Ishikawa (cell line): Measurements from ENCODE around the gene SKIDA1.

Experiments
- CEBPB ChIP-seq: IDR thresholded peaks from 2 replicates; pipeline ENCODE4 v1.6.1; 2012
- CREB1 ChIP-seq: IDR thresholded peaks from 2 replicates; pipeline ENCODE4 v1.6.1; 2012; ENCODE audit warnings: low read depth
- EGR1 ChIP-seq: IDR thresholded peaks from 2 replicates; pipeline ENCODE4 v1.6.1; 2012
- EP300 ChIP-seq: IDR thresholded peaks from 2 replicates; pipeline ENCODE4 v1.6.1; 2012; ENCODE audit warnings: borderline replicate concordance
- FOXM1 ChIP-seq: IDR thresholded peaks from 2 replicates; pipeline ENCODE4 v1.6.1; 2012; ENCODE audit warnings: low read depth, borderline replicate concordance
- NFIC ChIP-seq: IDR thresholded peaks from 2 replicates; pipeline ENCODE4 v1.6.1; 2012
- RAD21 ChIP-seq: IDR thresholded peaks from 2 replicates; pipeline ENCODE4 v1.6.1; 2012; ENCODE audit warnings: low read depth
- TAF1 ChIP-seq: IDR thresholded peaks from 2 replicates; pipeline ENCODE4 v1.6.1; 2012; ENCODE audit warnings: low read depth, mild to moderate bottlenecking
- TCF12 ChIP-seq: IDR thresholded peaks from 2 replicates; pipeline ENCODE4 v1.6.1; 2012; ENCODE audit warnings: low read depth
- TEAD4 ChIP-seq: IDR thresholded peaks from 2 replicates; pipeline ENCODE4 v1.6.1; 2012
- YY1 ChIP-seq: IDR thresholded peaks from 2 replicates; pipeline ENCODE4 v1.6.1; 2012; ENCODE audit warnings: low read depth
- ZBTB7A ChIP-seq: IDR thresholded peaks from 2 replicates; pipeline ENCODE4 v1.6.1; 2012; ENCODE audit warnings: low read depth
- TF ChIP-seq, protein P1 (sequence below): IDR thresholded peaks from 2 replicates; pipeline ENCODE4 v1.6.1; 2012
- TF ChIP-seq, protein P2 (sequence below): IDR thresholded peaks from 2 replicates; pipeline ENCODE4 v1.6.1; 2012
- TF ChIP-seq, protein P3 (sequence below): IDR thresholded peaks from 2 replicates; pipeline ENCODE4 v1.6.1; 2012; ENCODE audit warnings: low read depth, mild to moderate bottlenecking

SKIDA1 gene

GRCh38 chr10:21519397-21519933, 6.0 kb downstream of the SKIDA1 start:
- TF ChIP-seq, protein P1, sequence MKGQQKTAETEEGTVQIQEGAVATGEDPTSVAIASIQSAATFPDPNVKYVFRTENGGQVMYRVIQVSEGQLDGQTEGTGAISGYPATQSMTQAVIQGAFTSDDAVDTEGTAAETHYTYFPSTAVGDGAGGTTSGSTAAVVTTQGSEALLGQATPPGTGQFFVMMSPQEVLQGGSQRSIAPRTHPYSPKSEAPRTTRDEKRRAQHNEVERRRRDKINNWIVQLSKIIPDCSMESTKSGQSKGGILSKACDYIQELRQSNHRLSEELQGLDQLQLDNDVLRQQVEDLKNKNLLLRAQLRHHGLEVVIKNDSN, result no peak
- TF ChIP-seq, protein P2, sequence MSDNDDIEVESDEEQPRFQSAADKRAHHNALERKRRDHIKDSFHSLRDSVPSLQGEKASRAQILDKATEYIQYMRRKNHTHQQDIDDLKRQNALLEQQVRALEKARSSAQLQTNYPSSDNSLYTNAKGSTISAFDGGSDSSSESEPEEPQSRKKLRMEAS, result no peak
- no peak for TF ChIP-seq TCF12
- TF ChIP-seq EGR1, result no peak
- TF ChIP-seq TAF1, result no peak
- no peak for TF ChIP-seq FOXM1
- TF ChIP-seq EP300, result no peak
- no peak for TF ChIP-seq CREB1
- TF ChIP-seq YY1, result no peak
- TF ChIP-seq, protein P3, sequence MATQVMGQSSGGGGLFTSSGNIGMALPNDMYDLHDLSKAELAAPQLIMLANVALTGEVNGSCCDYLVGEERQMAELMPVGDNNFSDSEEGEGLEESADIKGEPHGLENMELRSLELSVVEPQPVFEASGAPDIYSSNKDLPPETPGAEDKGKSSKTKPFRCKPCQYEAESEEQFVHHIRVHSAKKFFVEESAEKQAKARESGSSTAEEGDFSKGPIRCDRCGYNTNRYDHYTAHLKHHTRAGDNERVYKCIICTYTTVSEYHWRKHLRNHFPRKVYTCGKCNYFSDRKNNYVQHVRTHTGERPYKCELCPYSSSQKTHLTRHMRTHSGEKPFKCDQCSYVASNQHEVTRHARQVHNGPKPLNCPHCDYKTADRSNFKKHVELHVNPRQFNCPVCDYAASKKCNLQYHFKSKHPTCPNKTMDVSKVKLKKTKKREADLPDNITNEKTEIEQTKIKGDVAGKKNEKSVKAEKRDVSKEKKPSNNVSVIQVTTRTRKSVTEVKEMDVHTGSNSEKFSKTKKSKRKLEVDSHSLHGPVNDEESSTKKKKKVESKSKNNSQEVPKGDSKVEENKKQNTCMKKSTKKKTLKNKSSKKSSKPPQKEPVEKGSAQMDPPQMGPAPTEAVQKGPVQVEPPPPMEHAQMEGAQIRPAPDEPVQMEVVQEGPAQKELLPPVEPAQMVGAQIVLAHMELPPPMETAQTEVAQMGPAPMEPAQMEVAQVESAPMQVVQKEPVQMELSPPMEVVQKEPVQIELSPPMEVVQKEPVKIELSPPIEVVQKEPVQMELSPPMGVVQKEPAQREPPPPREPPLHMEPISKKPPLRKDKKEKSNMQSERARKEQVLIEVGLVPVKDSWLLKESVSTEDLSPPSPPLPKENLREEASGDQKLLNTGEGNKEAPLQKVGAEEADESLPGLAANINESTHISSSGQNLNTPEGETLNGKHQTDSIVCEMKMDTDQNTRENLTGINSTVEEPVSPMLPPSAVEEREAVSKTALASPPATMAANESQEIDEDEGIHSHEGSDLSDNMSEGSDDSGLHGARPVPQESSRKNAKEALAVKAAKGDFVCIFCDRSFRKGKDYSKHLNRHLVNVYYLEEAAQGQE, result no peak
- no peak for TF ChIP-seq RAD21
- TF ChIP-seq NFIC, result no peak
- TF ChIP-seq TEAD4, result no peak
- TF ChIP-seq ZBTB7A, result no peak
- TF ChIP-seq CEBPB, result no peak

GRCh38 chr10:21518641-21519396, 6.7 kb downstream of the SKIDA1 start:
- TF ChIP-seq CREB1 (no peak), EGR1 (no peak), TAF1 (no peak), RAD21 (no peak), TCF12 (no peak), EP300 (no peak), ZBTB7A (no peak)
- TF ChIP-seq, protein P2, result no peak

DNA sequence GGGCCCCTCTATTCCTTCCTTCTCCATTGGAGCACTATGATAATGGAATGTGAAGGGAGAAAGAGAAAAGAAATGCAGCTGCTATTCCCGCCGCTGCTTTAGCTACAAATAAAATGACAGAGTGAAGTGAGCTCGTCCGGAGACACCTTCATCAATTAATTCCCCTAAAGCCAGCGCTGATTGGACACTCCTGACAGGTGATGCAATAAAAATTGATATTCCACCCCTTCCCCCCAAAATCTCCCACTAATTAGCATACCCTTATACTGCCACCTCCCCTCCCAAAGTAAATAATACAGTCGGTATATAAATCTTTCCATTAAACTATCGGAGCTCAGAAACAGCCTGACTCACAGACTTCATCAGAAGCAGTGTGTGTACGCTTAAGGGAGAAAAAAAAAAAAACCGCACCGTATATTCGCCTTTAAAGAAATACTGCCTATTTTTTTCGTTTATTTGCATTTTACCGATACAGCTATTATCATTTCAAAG, 7.3 kb downstream of the SKIDA1 start:
- no peak for TF ChIP-seq RAD21
- TF ChIP-seq CREB1, result no peak
- no peak for TF ChIP-seq NFIC

DNA sequence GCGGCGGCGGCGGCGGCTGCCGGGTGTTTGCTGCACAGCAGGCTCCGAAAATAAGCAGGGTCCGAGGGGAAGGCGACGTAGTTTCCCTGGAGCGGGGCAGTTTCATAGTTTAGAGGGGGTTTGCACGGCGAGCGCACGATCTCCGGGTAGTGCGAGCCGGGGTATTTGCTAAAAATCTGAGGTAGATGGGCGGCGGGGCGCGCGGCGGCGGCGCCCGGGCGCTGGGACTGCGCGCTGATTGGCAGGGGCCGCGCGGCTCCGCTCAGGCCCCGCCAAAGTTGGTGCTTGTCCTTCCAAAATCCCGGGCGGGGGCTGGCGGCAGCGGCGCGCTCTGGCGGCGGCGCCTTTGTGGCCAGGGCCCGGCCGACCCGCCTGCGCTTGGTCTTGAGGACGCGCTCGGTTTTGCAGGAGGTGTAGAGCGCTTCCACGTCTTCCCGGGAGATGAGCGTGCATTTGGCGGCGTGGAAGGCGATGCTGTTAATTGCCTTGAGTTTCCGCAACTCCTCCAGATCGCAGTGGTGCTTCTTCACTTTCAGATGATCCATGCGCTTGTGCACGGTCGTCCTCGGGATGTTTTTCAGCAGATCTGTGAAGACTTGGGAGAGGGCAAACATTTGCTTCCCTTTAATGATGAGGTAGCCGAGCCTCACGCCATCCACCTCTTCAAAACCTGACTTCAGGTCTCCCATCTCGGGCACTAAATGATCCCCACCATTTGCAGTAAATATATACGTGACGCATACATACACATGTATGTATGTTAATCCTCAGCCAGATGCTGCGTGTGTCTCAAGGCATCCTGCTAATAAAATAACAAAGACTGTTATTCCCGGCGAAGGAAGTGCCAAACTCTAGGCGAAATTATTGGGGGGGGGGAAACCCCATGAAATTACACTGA, 8.1 kb downstream of the SKIDA1 start:
- TF ChIP-seq CREB1, result no peak
- no peak for TF ChIP-seq TEAD4
- TF ChIP-seq, protein P2, result no peak
- TF ChIP-seq EGR1, result no peak
- TF ChIP-seq CEBPB, result no peak

GRCh38 chr10:21516242-21517131, 9.0 kb downstream of the SKIDA1 start:
- no peak for TF ChIP-seq TEAD4
- 0 out of 2 replicates have a peak, but pooled peaks have one; percentile 40 for TF ChIP-seq ZBTB7A
- no peak for TF ChIP-seq YY1
- TF ChIP-seq EGR1, result no peak
- TF ChIP-seq, protein P2, result no peak

- TF ChIP-seq ZBTB7A, result no peak
- TF ChIP-seq RAD21, result no peak
- no peak for TF ChIP-seq EGR1
- no peak for TF ChIP-seq YY1
- no peak for TF ChIP-seq CEBPB
Observed at GRCh38 chr10:21515361-21516241, 9.9 kb downstream of the SKIDA1 start.
